Effector CD8-positive, alpha-beta T cell (primary cell): ENCODE measurements around the gene CPNE8.

Experiments used
- DNase-seq: peaks from one replicate; lab custom pipeline; 2025; lab: John Stamatoyannopoulos, UW

Gene CPNE8

GRCh38 chr12:38633511-38633910 is 271.9 kb downstream of the CPNE8 start:
- DNase-seq = no peak

- no peak for DNase-seq
Measured at GRCh38 chr12:38629064-38629463, 276.3 kb downstream of the CPNE8 start.

GRCh38 chr12:38628288-38628687 is 277.1 kb downstream of the CPNE8 start:
- no peak for DNase-seq

- DNase-seq = no peak
Measured at GRCh38 chr12:38625306-38625705, 280.1 kb downstream of the CPNE8 start.

GRCh38 chr12:38614171-38614570 is 291.2 kb downstream of the CPNE8 start:
- no peak for DNase-seq

- DNase-seq = no peak
Measured at GRCh38 chr12:38610808-38611350, 294.5 kb downstream of the CPNE8 start.

GRCh38 chr12:38607295-38607694 is 298.1 kb downstream of the CPNE8 start:
- no peak for DNase-seq
